ENCODE measurements around the gene STEAP1.

Gene STEAP1

DNA sequence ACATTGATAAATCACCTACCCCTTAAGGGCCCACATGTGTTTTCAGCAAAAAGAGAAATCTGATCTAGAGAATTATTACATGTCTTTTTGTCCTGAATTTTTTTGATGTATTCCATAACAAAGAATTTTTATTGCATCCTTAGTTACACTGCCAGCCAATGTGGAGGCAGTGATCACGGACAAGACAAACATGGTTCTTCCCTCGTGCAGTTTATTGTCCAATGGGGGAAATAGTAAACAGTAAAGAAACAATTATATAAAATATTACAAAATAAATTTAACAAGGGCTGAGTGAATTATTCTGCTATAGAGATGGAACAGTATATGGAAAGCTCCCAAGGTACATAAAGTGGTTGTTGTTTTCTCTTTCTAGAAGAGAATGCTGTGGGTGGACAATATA, 59.3 kb downstream of the STEAP1 start:
- DNase-seq: no peak
